ENCODE results near the gene RAB10.
"Not testable (repeated sequence)": the region's sequence is repeated elsewhere in the genome, so short reads cannot be mapped to it uniquely, and the experiment has no call there.

RAB10 gene

DNA sequence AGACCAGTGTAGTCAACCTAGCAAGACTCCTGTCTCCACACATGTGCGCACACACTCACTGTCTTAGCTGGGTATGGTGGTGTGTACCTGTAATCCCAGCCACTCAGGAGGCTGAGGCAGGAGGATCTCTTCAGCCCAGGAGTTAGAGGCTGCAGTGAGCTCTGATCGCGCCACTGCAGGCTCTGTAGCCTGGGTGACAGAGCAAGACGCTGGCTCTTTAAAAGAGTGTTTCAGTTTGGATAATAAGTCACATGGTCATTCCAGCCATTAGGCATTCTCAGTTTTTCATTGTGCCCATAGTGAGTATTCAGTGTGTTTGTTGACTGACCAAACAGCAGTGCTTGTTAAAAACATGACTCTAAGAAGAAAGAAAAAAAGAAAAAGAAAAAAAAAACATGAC lies 31.0 kb downstream of the RAB10 start:
- no peak for DNase-seq

DNA sequence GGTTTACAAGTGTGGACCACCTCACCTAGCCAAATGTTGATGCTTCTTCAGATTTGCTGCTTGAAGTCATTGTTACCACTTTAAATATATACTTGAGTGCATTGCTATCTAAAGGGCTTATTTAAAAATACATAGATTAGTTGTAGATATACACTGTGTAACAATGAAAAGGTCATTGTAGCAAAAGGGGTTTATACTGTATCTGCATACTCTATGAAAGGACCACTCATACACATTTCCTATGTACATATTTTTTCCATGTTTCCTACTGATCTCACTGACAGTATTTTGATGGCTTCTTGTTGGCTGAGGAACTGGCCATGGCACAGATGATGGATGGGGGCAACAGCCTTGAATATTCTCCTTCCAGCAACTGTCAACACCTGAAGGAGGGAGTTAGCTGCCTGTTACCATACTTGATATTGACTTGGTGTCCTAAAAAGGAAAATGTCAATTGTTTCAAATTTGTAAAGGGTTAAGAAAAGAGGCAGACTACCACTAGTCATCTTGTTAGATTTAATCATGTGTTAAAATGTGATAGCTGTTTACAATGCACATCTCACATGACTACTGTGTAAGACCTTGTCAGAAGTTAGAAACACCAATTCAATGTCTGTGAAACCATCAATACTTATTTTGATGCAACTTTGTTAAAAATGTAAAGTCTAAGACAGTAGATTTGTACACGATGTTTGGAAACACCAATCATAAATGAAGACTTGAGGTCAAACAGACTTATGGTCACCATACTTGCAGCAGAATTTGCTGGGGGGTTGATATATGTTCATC lies 33.5 kb downstream of the RAB10 start:
- no peak for DNase-seq

DNA sequence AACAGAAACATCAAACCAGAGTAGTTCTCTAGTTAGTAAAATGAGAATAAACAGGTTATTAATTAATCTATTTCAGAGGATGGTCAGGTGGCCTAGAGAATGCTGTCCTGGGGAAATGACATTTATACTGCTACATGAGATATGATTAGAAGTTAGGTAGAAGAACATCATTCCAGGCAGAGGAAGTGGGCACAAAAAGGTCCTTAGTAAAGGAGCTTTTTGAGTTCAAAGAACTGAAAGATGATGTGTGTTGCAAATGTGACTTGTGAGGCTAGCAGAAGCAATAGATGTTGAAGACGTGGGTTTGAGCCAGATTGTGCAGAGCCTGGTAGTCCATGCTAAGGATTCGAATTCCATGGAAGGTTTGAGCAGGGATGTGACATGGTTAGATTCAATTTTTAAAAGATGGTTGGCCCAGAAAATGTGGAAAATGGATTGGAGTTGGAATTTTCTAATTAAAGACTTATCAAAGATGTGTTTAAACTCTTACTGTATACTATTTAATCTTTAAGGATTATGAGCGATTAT lies 34.2 kb downstream of the RAB10 start:
- DNase-seq, result no peak

GRCh38 chr2:26068602-26069298 lies 34.9 kb downstream of the RAB10 start:
- no peak for DNase-seq

- DNase-seq, result no peak
These were observed 36.8 kb downstream of the RAB10 start for GRCh38 chr2:26070730-26071129.

GRCh38 chr2:26072925-26073768 lies 39.3 kb downstream of the RAB10 start:
- no peak for DNase-seq

DNA sequence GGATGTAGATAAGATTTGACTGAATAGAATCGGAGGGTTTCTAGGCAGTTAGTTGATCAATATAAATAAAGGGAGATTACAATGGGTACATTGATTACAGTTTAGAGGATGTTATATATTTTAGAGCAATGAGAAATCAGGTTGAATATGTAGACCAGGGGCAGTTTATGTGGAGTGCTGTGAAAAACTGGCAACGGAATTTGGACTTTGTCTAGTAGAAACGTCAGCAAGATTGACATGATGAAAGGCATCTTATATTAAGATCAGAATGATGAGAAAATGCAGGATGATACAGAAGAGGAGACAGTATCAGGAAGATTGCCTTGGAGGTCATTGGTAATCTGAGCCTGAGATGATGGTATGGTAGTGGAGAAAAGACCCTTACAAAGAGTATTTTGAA lies 39.9 kb downstream of the RAB10 start:
- no peak for DNase-seq

- DNase-seq, result no peak
These were observed 40.8 kb downstream of the RAB10 start for GRCh38 chr2:26074676-26075075.

- DNase-seq, result no peak
These were observed 41.3 kb downstream of the RAB10 start for GRCh38 chr2:26075173-26075572.

- DNase-seq, result no peak
These were observed 42.2 kb downstream of the RAB10 start for GRCh38 chr2:26076001-26076587.

GRCh38 chr2:26077291-26077690 lies 43.4 kb downstream of the RAB10 start:
- no peak for DNase-seq

DNA sequence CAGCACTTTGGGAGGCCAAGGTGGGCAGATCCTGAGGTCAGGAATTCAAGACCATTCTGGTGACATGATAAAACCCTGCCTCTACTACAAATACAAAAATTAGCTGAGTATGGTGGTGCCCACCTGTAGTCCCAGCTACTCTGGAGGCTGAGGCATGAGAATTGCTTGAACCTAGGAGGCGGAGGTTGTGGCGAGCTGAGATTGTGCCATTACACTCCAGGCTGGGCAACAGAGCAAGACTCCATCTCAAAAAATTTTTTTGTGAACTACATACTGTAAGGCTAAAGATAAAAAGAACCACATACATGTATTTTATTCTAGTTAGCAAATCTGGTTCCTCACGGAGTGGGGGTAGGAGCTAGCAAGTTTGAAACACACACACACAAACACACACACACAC lies 45.1 kb downstream of the RAB10 start:
- DNase-seq, result no peak

DNA sequence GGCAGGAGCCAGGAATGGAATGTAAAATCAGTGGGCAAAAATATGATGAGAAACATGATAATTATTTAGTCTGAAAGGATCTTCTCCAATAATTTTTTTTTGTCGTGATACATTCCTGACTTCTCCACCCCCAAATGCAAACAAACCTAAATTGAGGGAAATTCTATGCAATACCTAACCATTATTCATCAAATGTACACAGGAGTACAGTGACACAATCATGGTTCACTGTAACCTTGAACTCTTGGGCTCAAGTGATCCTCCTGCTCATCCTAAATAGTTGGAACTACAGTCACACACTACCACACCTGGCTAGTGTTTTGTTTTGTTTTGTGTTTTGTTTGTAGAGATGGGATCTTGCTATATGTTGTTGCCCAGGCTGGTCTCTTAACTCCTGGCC lies 46.5 kb downstream of the RAB10 start:
- DNase-seq, result no peak

DNA sequence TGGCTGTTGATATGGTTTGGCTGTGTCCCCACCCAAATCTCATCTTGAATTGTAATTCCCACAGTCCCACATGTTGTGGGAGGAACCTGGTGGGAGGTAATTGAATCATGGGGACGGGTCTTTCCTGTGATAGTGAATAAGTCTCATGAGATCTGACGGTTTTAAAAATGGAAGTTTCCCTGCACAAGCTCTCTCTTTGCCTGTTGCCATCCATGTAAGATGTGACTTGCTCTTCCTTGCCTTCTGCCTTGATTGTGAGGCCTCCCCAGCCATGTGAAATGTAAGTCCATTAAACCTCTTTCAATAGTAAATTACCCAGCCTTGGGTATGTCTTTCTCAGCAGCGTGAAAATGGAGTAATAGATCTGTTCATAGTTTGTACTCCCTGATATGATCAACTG lies 47.0 kb downstream of the RAB10 start:
- DNase-seq, result not testable (repeated sequence)

GRCh38 chr2:26081556-26081955 lies 47.7 kb downstream of the RAB10 start:
- DNase-seq, result no peak

GRCh38 chr2:26086155-26086637 lies 52.3 kb downstream of the RAB10 start:
- DNase-seq, result no peak

GRCh38 chr2:26086779-26087178 lies 52.9 kb downstream of the RAB10 start:
- no peak for DNase-seq

DNA sequence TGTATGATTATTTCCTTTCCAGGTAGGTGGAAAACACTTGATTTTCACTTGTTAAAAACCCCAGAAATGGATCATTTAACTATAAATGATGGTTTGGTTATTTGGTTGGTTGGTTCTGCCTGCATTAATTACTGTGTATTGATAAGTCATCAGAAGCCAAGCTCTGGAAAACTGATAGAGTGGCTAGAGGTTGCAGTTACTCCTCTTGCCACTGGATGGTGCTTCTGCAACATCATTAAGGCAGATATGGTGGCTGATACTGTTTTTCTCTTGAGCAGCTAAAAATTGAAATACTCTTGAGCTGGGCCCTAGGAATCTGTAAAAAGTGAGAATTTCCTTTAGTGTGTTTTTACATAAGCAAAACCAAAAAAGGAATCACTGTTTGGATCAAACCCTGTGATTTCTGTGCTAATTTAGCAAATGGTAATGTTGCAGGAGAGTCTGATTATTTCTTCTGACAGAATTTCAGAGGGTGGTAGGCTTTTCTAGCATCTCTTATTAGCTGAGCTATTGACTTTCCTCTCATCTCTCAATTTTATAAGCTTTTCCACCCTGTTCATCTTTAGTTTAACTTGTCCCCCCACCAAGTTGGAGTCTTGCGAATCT lies 54.3 kb downstream of the RAB10 start:
- no peak for DNase-seq

DNA sequence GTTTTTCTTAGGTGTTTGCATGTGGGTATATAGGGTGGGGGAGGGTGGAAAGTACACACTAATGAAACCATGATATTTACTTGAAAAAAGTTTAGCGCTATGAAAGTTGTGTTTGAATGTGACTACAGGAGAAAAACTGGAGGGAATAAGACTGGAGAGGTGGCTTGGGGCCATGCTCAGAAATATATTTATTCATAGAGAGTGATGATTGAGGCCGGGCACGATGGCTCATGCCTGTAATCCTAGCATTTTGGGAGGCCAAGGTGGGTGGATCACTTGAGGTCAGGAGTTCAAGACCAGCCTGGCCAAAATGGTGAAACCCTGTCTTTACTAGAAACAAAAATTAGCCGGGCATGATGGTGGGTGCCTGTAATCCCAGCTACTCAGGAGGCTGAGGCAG lies 55.0 kb downstream of the RAB10 start:
- DNase-seq, result not testable (repeated sequence)

- DNase-seq, result no peak
These were observed 55.5 kb downstream of the RAB10 start for GRCh38 chr2:26089337-26089736.

DNA sequence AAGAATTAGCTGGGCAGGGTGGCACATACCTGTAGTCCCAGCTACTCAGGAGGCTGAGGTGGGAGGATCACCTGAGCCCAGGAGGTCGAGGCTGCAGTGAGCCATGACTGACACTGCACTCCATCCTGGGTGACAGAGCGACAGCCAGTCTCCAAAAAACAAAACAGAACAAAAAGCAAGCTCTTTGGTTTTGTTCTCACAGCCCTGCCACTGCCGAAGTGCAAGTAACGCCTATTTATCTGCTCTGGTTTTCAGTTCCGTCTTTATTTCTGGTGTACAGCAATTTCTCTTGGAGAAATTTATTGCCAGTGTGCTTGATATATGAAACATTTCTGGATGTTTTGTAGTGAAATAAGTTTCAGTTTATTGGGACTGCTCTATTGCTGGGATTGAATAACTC lies 61.9 kb downstream of the RAB10 start:
- no peak for DNase-seq

- no peak for DNase-seq
These were observed 66.0 kb downstream of the RAB10 start for GRCh38 chr2:26099933-26100332.

Data from right forelimb (tissue), 1 donor.